H1 (cell line): ENCODE data around the gene ACOT6. TPM values are rescaled to one million over a fixed set of nuclear protein-coding genes. Genes with fewer than 3 reads are reported as not detected.

Source experiments
- CTCF ChIA-PET: fragments of 300-600 bp; sonication (Branson Sonifier 250); formaldehyde crosslinking; loops from one replicate; lab custom pipeline; 2021; ENCODE audit not compliant: partially characterized antibody; lab: Charles Lee
- POLR2A ChIA-PET: fragments of 300-600 bp; sonication (Branson Sonifier 250); formaldehyde crosslinking; loops from one replicate; lab custom pipeline; 2021; ENCODE audit warnings: inconsistent platforms; ENCODE audit not compliant: partially characterized antibody; lab: Charles Lee
- DNase-seq, 2 experiments: peaks; one replicate each; pipeline versions ENCODE4 v3.0.0 to v3.0.0-alpha.2; 2010 to 2022; ENCODE audit warnings: low spot score in 2 of 2, low read depth in 1 of 2, mixed read lengths in 1 of 2
- FAIRE-seq: peaks from 2 replicates; lab custom pipeline; 2011; peaks lifted over from hg19 to GRCh38; lab: Jason Lieb, UNC
- H2AFZ ChIP-seq: 2 replicates; pipeline ENCODE4 v1.8.1; 2012; ENCODE audit warnings: low read length, inconsistent platforms
- H2AK5ac ChIP-seq: 2 replicates; pipeline ENCODE4 v1.6.1; 2013; ENCODE audit warnings: low read depth, low read length
- H2BK120ac ChIP-seq: replicated peaks from 2 replicates; pipeline ENCODE3; 2013; ENCODE audit warnings: low read depth, low read length, inconsistent platforms
- H2BK12ac ChIP-seq: 2 replicates; pipeline ENCODE4 v1.6.1; 2013; ENCODE audit warnings: low read depth, low read length
- H2BK15ac ChIP-seq: 2 replicates; pipeline ENCODE4 v1.6.1; 2013; ENCODE audit warnings: low read length
- H2BK20ac ChIP-seq: 2 replicates; pipeline ENCODE4 v1.6.1; 2013; ENCODE audit warnings: low read length
- H2BK5ac ChIP-seq: 2 replicates; pipeline ENCODE4 v1.6.1; 2013; ENCODE audit warnings: low read depth, low read length
- H3K14ac ChIP-seq: 2 replicates; pipeline ENCODE4 v1.6.1; 2013; ENCODE audit warnings: inconsistent platforms; ENCODE audit not compliant: insufficient read length
- H3K18ac ChIP-seq: 2 replicates; pipeline ENCODE4 v1.6.1; 2013; ENCODE audit warnings: low read length; ENCODE audit errors: extremely low read depth
- H3K23ac ChIP-seq: 2 replicates; pipeline ENCODE4 v1.6.1; 2013; ENCODE audit warnings: inconsistent platforms; ENCODE audit not compliant: insufficient read length
- H3K23me2 ChIP-seq: 2 replicates; pipeline ENCODE4 v1.6.1; 2013; ENCODE audit warnings: low read depth, low read length
- H3K27ac ChIP-seq: 2 replicates; pipeline ENCODE4 v1.6.1; 2011; ENCODE audit warnings: low read depth, low read length, inconsistent platforms
- H3K27me3 ChIP-seq, 4 experiments: replicated peaks in 1 of 4; 1 replicate in 1 of 4; 2 replicates in 3 of 4; pipeline versions ENCODE4 v1.6.1 to v1.8.1; 2011 to 2013; ENCODE audit warnings: low read length in 3 of 4, mild to moderate bottlenecking in 3 of 4, inconsistent platforms in 2 of 4, mixed read lengths in 2 of 4, moderate library complexity in 1 of 4; ENCODE audit not compliant: control insufficient read depth in 3 of 4, insufficient read depth in 3 of 4; ENCODE audit errors: extremely low read depth in 1 of 4
- H3K36me3 ChIP-seq, 4 experiments: 2 replicates each; pipeline versions ENCODE4 v1.6.1 to v1.8.1; 2011 to 2013; ENCODE audit warnings: mild to moderate bottlenecking in 4 of 4, low read length in 3 of 4, moderate library complexity in 2 of 4, control low read depth in 1 of 4, inconsistent platforms in 1 of 4; ENCODE audit not compliant: insufficient read depth in 4 of 4, control insufficient read depth in 2 of 4
- H3K4ac ChIP-seq: replicated peaks from 2 replicates; pipeline ENCODE3; 2013; ENCODE audit warnings: low read length, low read depth, mixed read lengths, inconsistent platforms; ENCODE audit not compliant: insufficient read length
- H3K4me1 ChIP-seq, 4 experiments: replicated peaks in 1 of 4; 1 replicate in 1 of 4; 2 replicates in 3 of 4; pipeline versions ENCODE4 v1.6.1 to v1.8.1; 2011 to 2013; ENCODE audit warnings: low read length in 3 of 4, inconsistent platforms in 2 of 4, mixed read lengths in 1 of 4; ENCODE audit not compliant: insufficient read depth in 4 of 4, control insufficient read depth in 3 of 4
- H3K4me2 ChIP-seq, 2 experiments: 2 replicates each; pipeline versions ENCODE4 v1.6.1 to v1.8.1; 2011 to 2013; ENCODE audit warnings: low read depth in 2 of 2, low read length in 2 of 2, control low read depth in 1 of 2, inconsistent platforms in 1 of 2, mild to moderate bottlenecking in 1 of 2; ENCODE audit not compliant: insufficient read depth in 1 of 2
- H3K4me3 ChIP-seq, 4 experiments: fragments of 200-600, 300-600 bp in 1 of 4; sonication (generic), shearing (Covaris generic), sonication (Bioruptor Twin) in 1 of 4; 2 replicates each; pipeline versions ENCODE4 v1.5.1 to v1.8.1; 2011 to 2016; ENCODE audit warnings: low read length in 4 of 4, low read depth in 3 of 4, control low read depth in 2 of 4, inconsistent platforms in 2 of 4, mild to moderate bottlenecking in 2 of 4, mixed read lengths in 1 of 4, moderate library complexity in 1 of 4; ENCODE audit not compliant: insufficient read depth in 2 of 4; ENCODE audit errors: extremely low read depth in 1 of 4
- H3K56ac ChIP-seq: replicated peaks from 2 replicates; pipeline ENCODE3; 2013; ENCODE audit warnings: low read depth, mild to moderate bottlenecking, mixed read lengths, low read length, inconsistent platforms; ENCODE audit not compliant: insufficient read length
- H3K79me1 ChIP-seq: 2 replicates; pipeline ENCODE4 v1.6.1; 2013; ENCODE audit warnings: low read depth, low read length, control low read depth
- H3K79me2 ChIP-seq, 2 experiments: 2 replicates each; pipeline versions ENCODE4 v1.6.1 to v1.8.1; 2012 to 2013; ENCODE audit warnings: low read length in 2 of 2, mild to moderate bottlenecking in 2 of 2, inconsistent platforms in 1 of 2; ENCODE audit not compliant: insufficient read depth in 2 of 2, control insufficient read depth in 1 of 2
- H3K9ac ChIP-seq, 4 experiments: replicated peaks in 1 of 4; 1 replicate in 1 of 4; 2 replicates in 3 of 4; pipeline versions ENCODE4 v1.6.1 to v1.8.1; 2011 to 2013; ENCODE audit warnings: low read depth in 3 of 4, low read length in 3 of 4, control low read depth in 2 of 4, mild to moderate bottlenecking in 2 of 4, moderate library complexity in 2 of 4, inconsistent platforms in 1 of 4; ENCODE audit errors: extremely low read depth in 1 of 4
- H3K9me3 ChIP-seq, 2 experiments: 2 replicates each; pipeline versions ENCODE4 v1.6.1 to v1.8.1; 2012 to 2013; ENCODE audit warnings: mild to moderate bottlenecking in 2 of 2, moderate library complexity in 2 of 2, control low read depth in 1 of 2, inconsistent platforms in 1 of 2, low read depth in 1 of 2, low read length in 1 of 2, mixed read lengths in 1 of 2; ENCODE audit not compliant: insufficient read depth in 2 of 2
- H4K20me1 ChIP-seq, 2 experiments: replicated peaks in 1 of 2; 2 replicates each; pipeline versions ENCODE3 to v1.8.1; 2011 to 2013; ENCODE audit warnings: inconsistent platforms in 2 of 2, low read length in 2 of 2, mild to moderate bottlenecking in 1 of 2; ENCODE audit not compliant: insufficient read depth in 2 of 2, control insufficient read depth in 1 of 2
- H4K5ac ChIP-seq: 2 replicates; pipeline ENCODE4 v1.6.1; 2013; ENCODE audit warnings: low read length, low read depth, mixed read lengths, inconsistent platforms; ENCODE audit not compliant: insufficient read length
- H4K8ac ChIP-seq: 2 replicates; pipeline ENCODE4 v1.8.0; 2013; ENCODE audit warnings: mild to moderate bottlenecking, moderate library complexity, low read length, inconsistent platforms; ENCODE audit not compliant: insufficient read depth; ENCODE audit errors: extremely low read depth
- H4K91ac ChIP-seq: replicated peaks from 2 replicates; pipeline ENCODE3; 2013; ENCODE audit warnings: low read length, mixed read lengths, inconsistent platforms; ENCODE audit not compliant: insufficient read length
- MAFK ChIP-seq: IDR thresholded peaks from 2 replicates; pipeline ENCODE4 v1.6.1; 2012; ENCODE audit warnings: low read depth, mild to moderate bottlenecking, improper control_type of control experiment, low read length
- NANOG ChIP-seq: IDR thresholded peaks from 2 replicates; pipeline ENCODE4 v1.6.1; 2011; ENCODE audit warnings: low read length, low read depth, mild to moderate bottlenecking, inconsistent platforms; ENCODE audit not compliant: insufficient read depth, poor library complexity, severe bottlenecking
- WGBS, 2 experiments: shearing (Covaris generic) in 1 of 2; methylation state at CpG; one replicate each; pipeline versions ENCODE4 v1.1.6 to v1.1.7; 2013 to 2015; ENCODE audit warnings: low lambda C conversion rate in 2 of 2, mixed read lengths in 2 of 2, inconsistent platforms in 1 of 2, low coverage in 1 of 2, missing lambda C conversion rate in 1 of 2; ENCODE audit not compliant: insufficient replicate concordance in 2 of 2, insufficient coverage in 1 of 2, insufficient read length in 1 of 2; ENCODE audit errors: extremely low coverage in 1 of 2, missing lambda C conversion rate in 1 of 2; 5-methylcytosine and 5-hydroxymethylcytosine counted together
- polyA plus RNA-seq, 7 experiments: library from polyadenylated mRNA; depleted of rRNA in 3 of 7; stranded (reverse) in 5 of 7; unstranded in 2 of 7; fragments of >200 nt in 5 of 7; fragments of 200-250 nt in 2 of 7; gene quantifications; 1 replicate in 5 of 7; 2 replicates in 1 of 7; 4 replicates in 1 of 7; pipeline versions ENCODE4 v1.2.1 to v1.2.3, GENCODE V29; 2011 to 2013; ENCODE audit warnings: missing spikeins in 2 of 7, mixed read lengths in 2 of 7
- total RNA-seq: library from RNA; stranded (reverse); fragmentation: NEBNext Ultra II Directional; extraction: Animal tissue kit (Norgen Biotek cat#: 25700); gene quantifications from 2 replicates; pipeline ENCODE4 v1.2.1, GENCODE V29; 2021

Gene ACOT6
- total and polyA plus RNA-seq, 2 of the 8 experiments (the other 6 are each of a cell fraction or from before 2014, with no cell fraction given), result not detected

GRCh38 chr14:73616831-73617230, 4.5 kb downstream of the ACOT6 start:
- H2BK20ac ChIP-seq, result no peak overlapping the region
- H3K27me3 ChIP-seq, result peaks cover 0 to 32% (median 12%) of the 10 kb centered on the region in 4 experiments; a peak in 5 of 7 replicates
- peaks cover 5% of the 10 kb centered on the region; the same call in 1 of the 2 replicates for H3K23me2 ChIP-seq
- CTCF ChIA-PET, result interaction anchor here (1.7 kb wide), 1 partner anchor 16 kb away, joined by 5 read pairs; no protein-coding TSS in a partner anchor
- H3K4ac ChIP-seq, result no peak overlapping the region
- no peaks in the 10 kb centered on the region for H3K36me3 ChIP-seq
- H2BK120ac ChIP-seq, result no peak overlapping the region
- H2AK5ac ChIP-seq, result no peak overlapping the region
- H2BK5ac ChIP-seq, result no peak overlapping the region
- FAIRE-seq (no peak), DNase-seq (no peak)
- H3K23ac ChIP-seq, result no peak overlapping the region
- no peak overlapping the region for H3K14ac ChIP-seq
- no peak overlapping the region for H3K56ac ChIP-seq
- no peak overlapping the region for H2BK12ac ChIP-seq
- no peaks in the 10 kb centered on the region for H3K79me1 ChIP-seq
- no peak overlapping the region for H2AFZ ChIP-seq
- TF ChIP-seq MAFK (no peak), NANOG (peak; percentile 56)
- no peak overlapping the region; a peak in 1 of 7 replicates for H3K9ac ChIP-seq
- H4K8ac ChIP-seq, result no peak overlapping the region
- no peak overlapping the region for H3K4me3 ChIP-seq
- WGBS, 2 experiments, result 72% methylated on average over 4 of the region's 4 CpGs; no CpG with 5 or more reads in 1 of the 2 experiments
- H4K91ac ChIP-seq, result no peak overlapping the region
- H4K20me1 ChIP-seq, result peaks cover 0 to 3% of the 10 kb centered on the region in 2 experiments
- H2BK15ac ChIP-seq, result no peak overlapping the region
- no peak overlapping the region for H3K18ac ChIP-seq
- no peak overlapping the region for H3K27ac ChIP-seq
- H3K79me2 ChIP-seq, result no peaks in the 10 kb centered on the region
- POLR2A ChIA-PET, result interaction anchor here (1.0 to 1.5 kb wide), 3 partner anchors 18 to 126 kb away, joined by 3 to 5 read pairs (median 3); partner anchors contain the start of genes ACOT2 and RIOX1
- no peak overlapping the region for H4K5ac ChIP-seq
- H3K4me2 ChIP-seq, result no peak overlapping the region; a peak in 1 of 4 replicates
- peaks cover 0 to 5% (median 0%) of the 10 kb centered on the region in 4 experiments; a peak in 1 of 7 replicates for H3K4me1 ChIP-seq
- no peaks in the 10 kb centered on the region for H3K9me3 ChIP-seq
